22Rv1 (cell line): ENCODE results near the gene CTDP1.
"Not testable (repeated sequence)": the region's sequence is repeated elsewhere in the genome, so short reads cannot be mapped to it uniquely, and the experiment has no call there.

Experiments used
- H3K27ac ChIP-seq: fragments of 450-650 bp; 2 replicates; pipeline ENCODE4 v1.5.1; 2017
- ZFX ChIP-seq: fragments of 450-650 bp; IDR thresholded peaks from 2 replicates; pipeline ENCODE4 v1.6.1; 2017; ENCODE audit warnings: antibody characterized with exemption, borderline replicate concordance
- TF ChIP-seq, protein P1 (sequence below): fragments of 450-650 bp; IDR thresholded peaks from 2 replicates; pipeline ENCODE4 v1.5.1; 2017; ENCODE audit warnings: mild to moderate bottlenecking

The CTDP1 gene

GRCh38 chr18:79748321-79749180 lies 68.9 kb downstream of the CTDP1 start:
- TF ChIP-seq ZFX: no peak
- H3K27ac ChIP-seq: no peak overlapping the region

DNA sequence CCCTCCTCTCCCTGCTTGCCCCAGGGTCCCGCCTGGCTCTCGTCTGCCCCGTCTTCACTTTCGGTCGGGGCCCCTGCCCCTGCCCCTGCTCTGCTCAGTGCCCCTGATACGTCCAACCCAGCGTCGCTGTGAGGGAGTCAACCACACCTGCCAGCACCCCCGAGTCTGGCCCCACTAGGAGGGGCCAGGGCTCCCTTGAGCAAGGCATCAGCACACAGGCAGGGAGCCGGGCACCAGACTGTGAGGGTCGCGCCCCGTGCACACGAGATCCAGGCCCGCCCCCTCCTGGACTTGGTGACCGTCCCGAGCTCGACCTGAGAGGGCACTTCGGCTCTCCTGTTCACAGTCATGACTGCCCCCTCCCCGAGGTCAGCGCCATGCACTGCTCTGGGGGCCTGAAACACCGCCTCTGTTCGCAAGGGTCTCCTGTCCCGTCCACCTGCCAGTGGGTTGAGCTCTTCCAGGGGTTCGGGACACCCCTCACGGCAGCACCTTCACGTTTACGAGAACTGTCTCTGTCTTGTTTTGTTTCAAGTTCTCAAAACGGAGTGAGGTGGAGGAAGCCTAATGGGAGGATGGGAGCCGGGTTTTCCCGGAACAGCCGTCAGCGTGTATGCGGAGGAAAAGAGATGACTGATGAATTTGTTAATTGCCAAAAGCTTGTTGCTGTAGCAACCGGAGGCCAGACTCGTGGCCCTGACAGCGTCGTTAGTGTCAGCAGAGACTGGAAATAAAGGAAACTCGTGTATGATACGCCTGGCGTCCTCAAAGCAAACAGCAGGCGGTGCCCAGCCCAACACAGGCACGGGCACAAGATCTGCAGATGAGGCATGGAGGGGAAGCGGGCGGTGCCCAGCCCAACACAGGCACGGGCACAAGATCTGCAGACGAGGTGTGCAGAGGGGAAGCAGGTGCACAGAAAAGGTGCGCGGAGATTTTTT lies 69.9 kb downstream of the CTDP1 start:
- H3K27ac ChIP-seq: no peak overlapping the region
- TF ChIP-seq, protein P1, sequence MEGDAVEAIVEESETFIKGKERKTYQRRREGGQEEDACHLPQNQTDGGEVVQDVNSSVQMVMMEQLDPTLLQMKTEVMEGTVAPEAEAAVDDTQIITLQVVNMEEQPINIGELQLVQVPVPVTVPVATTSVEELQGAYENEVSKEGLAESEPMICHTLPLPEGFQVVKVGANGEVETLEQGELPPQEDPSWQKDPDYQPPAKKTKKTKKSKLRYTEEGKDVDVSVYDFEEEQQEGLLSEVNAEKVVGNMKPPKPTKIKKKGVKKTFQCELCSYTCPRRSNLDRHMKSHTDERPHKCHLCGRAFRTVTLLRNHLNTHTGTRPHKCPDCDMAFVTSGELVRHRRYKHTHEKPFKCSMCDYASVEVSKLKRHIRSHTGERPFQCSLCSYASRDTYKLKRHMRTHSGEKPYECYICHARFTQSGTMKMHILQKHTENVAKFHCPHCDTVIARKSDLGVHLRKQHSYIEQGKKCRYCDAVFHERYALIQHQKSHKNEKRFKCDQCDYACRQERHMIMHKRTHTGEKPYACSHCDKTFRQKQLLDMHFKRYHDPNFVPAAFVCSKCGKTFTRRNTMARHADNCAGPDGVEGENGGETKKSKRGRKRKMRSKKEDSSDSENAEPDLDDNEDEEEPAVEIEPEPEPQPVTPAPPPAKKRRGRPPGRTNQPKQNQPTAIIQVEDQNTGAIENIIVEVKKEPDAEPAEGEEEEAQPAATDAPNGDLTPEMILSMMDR: no peak
- no peak for TF ChIP-seq ZFX

- TF ChIP-seq ZFX: no peak
- TF ChIP-seq, protein P1: no peak
- H3K27ac ChIP-seq: no peak overlapping the region
Measured at GRCh38 chr18:79750980-79751571, 71.5 kb downstream of the CTDP1 start.

DNA sequence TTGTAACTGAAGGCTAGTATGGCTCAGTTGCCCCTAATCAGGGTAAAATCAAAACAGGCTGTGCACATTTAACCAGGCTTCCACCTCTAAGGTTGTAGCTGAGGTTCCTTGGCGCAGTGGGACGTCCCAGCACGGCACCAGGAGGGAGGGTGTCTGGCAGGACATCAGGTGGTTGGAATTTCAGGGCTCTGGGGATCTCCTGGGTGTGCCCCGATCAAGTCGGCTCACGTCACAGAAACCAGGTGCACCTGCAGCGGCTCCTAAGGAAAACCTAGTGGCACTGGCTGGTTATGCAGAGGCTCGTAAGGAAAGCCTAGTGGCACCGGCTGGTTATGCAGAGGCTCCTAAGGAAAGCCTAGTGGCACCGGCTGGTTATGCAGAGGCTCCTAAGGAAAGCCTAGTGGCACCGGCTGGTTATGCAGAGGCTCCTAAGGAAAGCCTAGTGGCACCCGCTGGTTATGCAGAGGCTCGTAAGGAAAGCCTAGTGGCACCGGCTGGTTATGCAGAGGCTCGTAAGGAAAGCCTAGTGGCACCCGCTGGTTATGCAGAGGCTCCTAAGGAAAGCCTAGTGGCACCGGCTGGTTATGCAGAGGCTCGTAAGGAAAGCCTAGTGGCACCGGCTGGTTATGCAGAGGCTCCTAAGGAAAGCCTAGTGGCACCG lies 72.4 kb downstream of the CTDP1 start:
- H3K27ac ChIP-seq: not testable (repeated sequence)

GRCh38 chr18:79752946-79753345 lies 73.3 kb downstream of the CTDP1 start:
- not testable (repeated sequence) for H3K27ac ChIP-seq

GRCh38 chr18:79753391-79753851 lies 73.8 kb downstream of the CTDP1 start:
- no peak overlapping the region for H3K27ac ChIP-seq
- no peak for TF ChIP-seq ZFX
- TF ChIP-seq, protein P1: no peak

- no peak overlapping the region for H3K27ac ChIP-seq
- no peak for TF ChIP-seq ZFX
- TF ChIP-seq, protein P1: no peak
Measured at GRCh38 chr18:79754022-79754761, 74.6 kb downstream of the CTDP1 start.

DNA sequence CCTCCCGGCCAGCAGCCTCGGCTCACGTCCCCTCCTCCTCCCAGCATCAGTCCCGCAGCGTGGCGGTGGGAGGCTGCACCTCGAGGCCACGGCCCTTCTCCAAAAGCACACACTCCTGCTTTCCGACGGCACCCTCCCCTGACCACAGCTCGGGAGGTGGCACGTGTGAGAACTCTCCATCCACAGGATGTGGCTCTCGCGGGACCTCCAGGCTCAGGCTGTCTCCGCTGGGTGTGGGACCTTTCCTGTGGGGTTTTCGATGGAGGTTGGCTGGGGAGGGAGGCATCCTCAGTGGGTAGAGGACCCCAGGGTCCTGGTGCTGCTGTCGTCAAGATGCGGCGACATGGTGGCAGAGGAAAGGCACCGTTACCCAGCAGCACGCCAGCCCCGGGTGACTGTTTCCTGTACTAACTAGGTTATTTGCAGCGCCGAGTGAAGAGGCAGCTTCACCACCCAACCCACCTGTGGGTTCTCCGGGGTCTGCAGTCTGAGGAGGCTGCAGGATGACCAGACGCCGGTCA lies 75.3 kb downstream of the CTDP1 start:
- H3K27ac ChIP-seq: no peak overlapping the region
- no peak for TF ChIP-seq ZFX
- TF ChIP-seq, protein P1: no peak
